Fibroblast of mammary gland (primary cell): Measurements from ENCODE around the gene TBC1D2.
A peak's percentile ranks its signal among the peaks of the same experiment; 100 is the strongest.

Source experiments
- DNase-seq: peaks from one replicate; pipeline ENCODE4 v3.0.0-alpha.2; 2010; ENCODE audit warnings: low read depth
- H3K4me3 ChIP-seq: 2 replicates; pipeline ENCODE4 v1.5.1; 2011; ENCODE audit warnings: low read depth, mild to moderate bottlenecking, low read length, moderate library complexity; ENCODE audit not compliant: control insufficient read depth
- TF ChIP-seq, protein P1 (sequence below): conservative IDR thresholded peaks from 2 replicates; pipeline ENCODE4 v1.5.1; 2011; ENCODE audit warnings: low read depth, low read length, inconsistent platforms; ENCODE audit not compliant: control insufficient read depth, insufficient read depth

TBC1D2 gene

DNA sequence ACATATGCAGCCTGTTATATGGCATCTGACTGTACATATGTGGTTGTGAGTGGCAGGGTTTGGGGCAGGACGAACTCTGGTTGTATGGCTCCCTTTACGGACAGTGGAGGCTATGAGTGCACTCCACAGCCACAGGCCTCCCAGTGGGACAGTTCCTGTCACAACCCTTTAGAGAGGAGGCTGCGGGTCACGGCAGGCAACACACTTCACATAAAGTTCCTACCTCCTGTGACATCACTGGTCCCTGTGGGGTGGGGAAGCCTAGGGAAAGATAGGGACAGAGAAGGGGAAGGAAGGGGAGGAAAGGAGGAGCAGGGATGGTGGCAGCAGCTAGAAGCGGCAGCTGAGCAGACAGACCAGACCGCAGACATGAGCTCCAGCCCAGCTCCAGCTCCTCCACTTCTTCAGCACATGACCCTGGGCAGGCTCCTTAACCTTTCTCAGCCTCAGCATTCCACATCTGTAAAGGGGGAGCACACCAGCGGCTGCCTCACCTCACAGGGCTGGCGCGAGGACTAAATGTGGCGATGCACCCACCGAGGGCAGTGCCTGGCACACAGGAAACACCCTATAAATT is 35.6 kb downstream of the TBC1D2 start:
- no peak overlapping the region for H3K4me3 ChIP-seq
- TF ChIP-seq, protein P1, sequence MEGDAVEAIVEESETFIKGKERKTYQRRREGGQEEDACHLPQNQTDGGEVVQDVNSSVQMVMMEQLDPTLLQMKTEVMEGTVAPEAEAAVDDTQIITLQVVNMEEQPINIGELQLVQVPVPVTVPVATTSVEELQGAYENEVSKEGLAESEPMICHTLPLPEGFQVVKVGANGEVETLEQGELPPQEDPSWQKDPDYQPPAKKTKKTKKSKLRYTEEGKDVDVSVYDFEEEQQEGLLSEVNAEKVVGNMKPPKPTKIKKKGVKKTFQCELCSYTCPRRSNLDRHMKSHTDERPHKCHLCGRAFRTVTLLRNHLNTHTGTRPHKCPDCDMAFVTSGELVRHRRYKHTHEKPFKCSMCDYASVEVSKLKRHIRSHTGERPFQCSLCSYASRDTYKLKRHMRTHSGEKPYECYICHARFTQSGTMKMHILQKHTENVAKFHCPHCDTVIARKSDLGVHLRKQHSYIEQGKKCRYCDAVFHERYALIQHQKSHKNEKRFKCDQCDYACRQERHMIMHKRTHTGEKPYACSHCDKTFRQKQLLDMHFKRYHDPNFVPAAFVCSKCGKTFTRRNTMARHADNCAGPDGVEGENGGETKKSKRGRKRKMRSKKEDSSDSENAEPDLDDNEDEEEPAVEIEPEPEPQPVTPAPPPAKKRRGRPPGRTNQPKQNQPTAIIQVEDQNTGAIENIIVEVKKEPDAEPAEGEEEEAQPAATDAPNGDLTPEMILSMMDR: no peak
- DNase-seq: no peak

DNA sequence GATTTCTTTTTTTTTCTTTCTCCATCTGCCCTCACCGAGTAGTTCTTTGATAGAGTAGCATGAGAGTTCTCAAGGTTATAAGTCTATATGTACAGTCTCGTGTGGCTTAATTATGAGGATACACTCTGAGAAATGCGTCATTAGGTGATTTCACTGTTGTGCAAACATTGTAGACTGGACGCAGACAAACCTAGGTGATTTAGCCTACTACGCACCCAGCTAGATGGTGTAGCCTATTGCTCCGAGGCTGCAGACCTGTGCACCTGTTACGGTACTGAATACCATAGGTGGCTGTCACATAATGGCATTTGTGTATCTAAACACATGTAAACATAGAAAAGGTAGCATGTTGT is 36.1 kb downstream of the TBC1D2 start:
- TF ChIP-seq, protein P1: no peak
- no peak for DNase-seq
- no peak overlapping the region for H3K4me3 ChIP-seq

DNA sequence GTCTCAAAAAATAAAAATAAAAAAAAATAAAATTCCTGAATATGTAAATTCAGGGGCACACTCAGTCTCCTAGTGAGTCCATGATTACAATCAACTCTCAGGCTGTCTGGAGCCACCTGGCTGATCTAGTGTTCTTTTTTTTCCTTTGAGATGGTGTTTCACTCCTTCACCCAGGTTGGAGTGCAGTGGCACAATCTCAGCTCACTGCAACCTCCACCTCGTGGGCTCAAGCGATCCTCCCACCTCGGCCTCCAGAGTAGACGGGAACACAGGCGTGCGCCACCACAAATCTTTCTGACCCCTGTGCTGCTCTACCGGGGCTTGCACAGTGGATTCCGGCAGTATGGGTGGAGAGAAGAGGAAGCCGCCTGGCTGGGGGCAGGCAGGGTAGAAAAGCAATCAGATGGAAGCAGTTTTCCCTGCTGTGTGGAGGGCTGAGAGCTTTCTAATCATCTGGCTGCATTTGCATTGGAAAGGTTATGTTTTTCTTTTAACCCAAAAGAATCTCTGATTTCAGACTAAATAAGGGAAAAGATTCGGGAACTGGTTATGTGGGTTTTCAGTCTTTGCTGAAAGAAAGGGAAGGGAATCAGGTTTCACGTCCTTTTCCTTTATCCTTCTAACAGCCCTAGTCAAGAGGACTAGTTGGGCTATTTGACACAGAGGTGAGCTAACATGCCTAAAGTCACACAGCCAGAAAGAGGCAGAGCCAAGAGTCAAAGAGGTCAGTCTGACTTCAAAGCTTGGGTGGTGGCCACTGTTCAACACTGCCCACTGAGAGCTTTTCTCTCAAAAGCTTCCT is 36.7 kb downstream of the TBC1D2 start:
- TF ChIP-seq, protein P1: no peak
- H3K4me3 ChIP-seq: no peak overlapping the region
- no peak for DNase-seq

- TF ChIP-seq, protein P1: no peak
- H3K4me3 ChIP-seq: no peak overlapping the region
These were observed 38.2 kb downstream of the TBC1D2 start for GRCh38 chr9:98217255-98217654.

GRCh38 chr9:98216391-98216790 is 39.1 kb downstream of the TBC1D2 start:
- DNase-seq: no peak
- H3K4me3 ChIP-seq: no peak overlapping the region
- TF ChIP-seq, protein P1: no peak

More at GRCh38 chr9:98217255-98217654, 38.2 kb downstream of the TBC1D2 start:
- DNase-seq: no peak

- no peak for DNase-seq
- H3K4me3 ChIP-seq: no peak overlapping the region
- TF ChIP-seq, protein P1: peak; percentile 27
These were observed 39.6 kb downstream of the TBC1D2 start for GRCh38 chr9:98215821-98216220.
